ENCODE results near the gene MXD1.
"Not testable (repeated sequence)": the region's sequence is repeated elsewhere in the genome, so short reads cannot be mapped to it uniquely, and the experiment has no call there.

MXD1 gene, protein sequence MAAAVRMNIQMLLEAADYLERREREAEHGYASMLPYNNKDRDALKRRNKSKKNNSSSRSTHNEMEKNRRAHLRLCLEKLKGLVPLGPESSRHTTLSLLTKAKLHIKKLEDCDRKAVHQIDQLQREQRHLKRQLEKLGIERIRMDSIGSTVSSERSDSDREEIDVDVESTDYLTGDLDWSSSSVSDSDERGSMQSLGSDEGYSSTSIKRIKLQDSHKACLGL

GRCh38 chr2:69914950-69915945, at the start of gene MXD1:
MXD1 (plus strand) TSS chr2:69915109; CDS start chr2:69915331, 222 bp downstream.
- no peaks in the 10 kb centered on the region for H3K27me3 Mint-ChIP-seq (ENCODE audit: low read depth)
- peak within 1 kb of the TSS; percentile 75 to 84 (median 81) for H3K4me3 Mint-ChIP-seq
- TF ChIP-seq, protein P1, sequence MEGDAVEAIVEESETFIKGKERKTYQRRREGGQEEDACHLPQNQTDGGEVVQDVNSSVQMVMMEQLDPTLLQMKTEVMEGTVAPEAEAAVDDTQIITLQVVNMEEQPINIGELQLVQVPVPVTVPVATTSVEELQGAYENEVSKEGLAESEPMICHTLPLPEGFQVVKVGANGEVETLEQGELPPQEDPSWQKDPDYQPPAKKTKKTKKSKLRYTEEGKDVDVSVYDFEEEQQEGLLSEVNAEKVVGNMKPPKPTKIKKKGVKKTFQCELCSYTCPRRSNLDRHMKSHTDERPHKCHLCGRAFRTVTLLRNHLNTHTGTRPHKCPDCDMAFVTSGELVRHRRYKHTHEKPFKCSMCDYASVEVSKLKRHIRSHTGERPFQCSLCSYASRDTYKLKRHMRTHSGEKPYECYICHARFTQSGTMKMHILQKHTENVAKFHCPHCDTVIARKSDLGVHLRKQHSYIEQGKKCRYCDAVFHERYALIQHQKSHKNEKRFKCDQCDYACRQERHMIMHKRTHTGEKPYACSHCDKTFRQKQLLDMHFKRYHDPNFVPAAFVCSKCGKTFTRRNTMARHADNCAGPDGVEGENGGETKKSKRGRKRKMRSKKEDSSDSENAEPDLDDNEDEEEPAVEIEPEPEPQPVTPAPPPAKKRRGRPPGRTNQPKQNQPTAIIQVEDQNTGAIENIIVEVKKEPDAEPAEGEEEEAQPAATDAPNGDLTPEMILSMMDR (IDR thresholded peaks at IDR 0.05; ENCODE audit: unreplicated experiment in 3 of 3) = no peak
- peaks cover 6% of the 10 kb centered on the region for H3K36me3 Mint-ChIP-seq (ENCODE audit: low read depth)
- H3K27ac Mint-ChIP-seq = peak within 1 kb of the TSS; percentile 42 to 82 (median 82)
- no peaks in the 10 kb centered on the region for H3K4me1 Mint-ChIP-seq
- no peaks in the 10 kb centered on the region for H3K9me3 Mint-ChIP-seq

GRCh38 chr2:69888451-69888850, 26.5 kb upstream of the MXD1 start:
- Mint-ChIP-seq H3K9me3 (no peaks in the 10 kb centered on the region), H3K36me3 (ENCODE audit: low read depth) (no peaks in the 10 kb centered on the region), H3K4me3 (no peak overlapping the region), H3K27me3 (ENCODE audit: low read depth) (no peaks in the 10 kb centered on the region), H3K27ac (no peak overlapping the region), H3K4me1 (peaks cover 2% of the 10 kb centered on the region)
- TF ChIP-seq, protein P1 (IDR thresholded peaks at IDR 0.05; ENCODE audit: unreplicated experiment in 3 of 3) = no peak

- Mint-ChIP-seq H3K9me3 (no peaks in the 10 kb centered on the region), H3K27ac (no peak overlapping the region), H3K4me1 (peaks cover 9% of the 10 kb centered on the region), H3K27me3 (ENCODE audit: low read depth) (no peaks in the 10 kb centered on the region), H3K36me3 (ENCODE audit: low read depth) (peaks cover 3% of the 10 kb centered on the region), H3K4me3 (no peak overlapping the region)
- TF ChIP-seq, protein P1 (IDR thresholded peaks at IDR 0.05; ENCODE audit: unreplicated experiment in 3 of 3) = no peak
Observed at GRCh38 chr2:69889302-69889701, 25.6 kb upstream of the MXD1 start.

DNA sequence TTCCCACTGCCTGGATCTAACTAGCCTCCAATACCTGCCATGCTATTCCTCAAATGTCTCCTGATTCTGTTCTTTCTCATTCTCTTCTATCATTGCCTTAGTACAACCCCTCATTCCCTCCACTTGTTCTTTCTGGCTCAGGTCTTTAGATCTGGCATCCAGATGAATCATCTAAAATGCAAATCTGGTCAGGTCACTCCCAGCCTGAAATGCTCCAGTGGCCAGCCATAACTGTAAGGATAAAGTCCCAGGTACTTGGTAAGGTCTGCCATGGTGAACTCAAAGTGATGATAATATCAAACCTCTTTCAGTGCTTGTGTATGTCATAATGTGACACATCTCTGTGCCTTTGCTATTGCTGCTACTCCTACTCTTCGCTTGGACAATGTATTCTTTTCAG, 24.0 kb upstream of the MXD1 start:
- Mint-ChIP-seq H3K36me3 (ENCODE audit: low read depth) (peaks cover 9% of the 10 kb centered on the region), H3K4me1 (peaks cover 9% of the 10 kb centered on the region), H3K4me3 (no peak overlapping the region), H3K27ac (no peak overlapping the region), H3K27me3 (ENCODE audit: low read depth) (no peaks in the 10 kb centered on the region), H3K9me3 (no peaks in the 10 kb centered on the region)
- TF ChIP-seq, protein P1 (IDR thresholded peaks at IDR 0.05; ENCODE audit: unreplicated experiment in 3 of 3) = no peak

DNA sequence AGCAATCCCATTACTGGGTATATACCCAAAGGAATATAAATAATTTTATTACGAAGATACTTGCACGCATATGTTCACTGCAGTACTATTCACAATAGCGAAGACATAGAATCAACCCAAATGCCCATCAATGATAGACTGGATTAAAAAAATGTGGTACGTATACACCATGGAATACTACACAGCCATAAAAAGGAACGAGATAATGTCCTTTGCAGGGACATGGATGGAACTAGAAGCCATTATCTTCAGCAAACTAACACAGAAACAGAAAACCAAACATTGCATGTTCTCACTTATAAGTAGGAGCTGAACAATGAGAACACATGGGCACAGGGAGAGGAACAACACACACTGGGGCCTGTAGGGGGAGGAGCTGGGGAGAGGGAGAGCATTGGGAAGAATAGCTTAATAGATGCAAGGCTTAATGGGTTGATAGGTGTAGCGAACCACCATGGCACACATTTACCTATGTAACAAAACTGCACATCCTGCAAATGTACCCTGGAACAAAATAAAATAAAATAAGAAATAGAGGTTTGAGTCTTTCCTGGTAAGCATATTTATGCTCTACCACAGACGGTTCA, 22.0 kb upstream of the MXD1 start:
- not testable (repeated sequence) for H3K9me3 Mint-ChIP-seq
- H3K27ac Mint-ChIP-seq = peak overlapping the region; percentile 96 to 99 (median 99)

More for the DNA sequence above, 22.0 kb upstream of the MXD1 start:
- H3K36me3 Mint-ChIP-seq (ENCODE audit: low read depth) = peaks cover 23% of the 10 kb centered on the region
- not testable (repeated sequence) for H3K4me1 Mint-ChIP-seq; H3K27me3 Mint-ChIP-seq (ENCODE audit: low read depth)
- H3K4me3 Mint-ChIP-seq = peak overlapping the region; percentile 100
